ENCODE measurements around the gene CMIP.

CMIP gene

DNA sequence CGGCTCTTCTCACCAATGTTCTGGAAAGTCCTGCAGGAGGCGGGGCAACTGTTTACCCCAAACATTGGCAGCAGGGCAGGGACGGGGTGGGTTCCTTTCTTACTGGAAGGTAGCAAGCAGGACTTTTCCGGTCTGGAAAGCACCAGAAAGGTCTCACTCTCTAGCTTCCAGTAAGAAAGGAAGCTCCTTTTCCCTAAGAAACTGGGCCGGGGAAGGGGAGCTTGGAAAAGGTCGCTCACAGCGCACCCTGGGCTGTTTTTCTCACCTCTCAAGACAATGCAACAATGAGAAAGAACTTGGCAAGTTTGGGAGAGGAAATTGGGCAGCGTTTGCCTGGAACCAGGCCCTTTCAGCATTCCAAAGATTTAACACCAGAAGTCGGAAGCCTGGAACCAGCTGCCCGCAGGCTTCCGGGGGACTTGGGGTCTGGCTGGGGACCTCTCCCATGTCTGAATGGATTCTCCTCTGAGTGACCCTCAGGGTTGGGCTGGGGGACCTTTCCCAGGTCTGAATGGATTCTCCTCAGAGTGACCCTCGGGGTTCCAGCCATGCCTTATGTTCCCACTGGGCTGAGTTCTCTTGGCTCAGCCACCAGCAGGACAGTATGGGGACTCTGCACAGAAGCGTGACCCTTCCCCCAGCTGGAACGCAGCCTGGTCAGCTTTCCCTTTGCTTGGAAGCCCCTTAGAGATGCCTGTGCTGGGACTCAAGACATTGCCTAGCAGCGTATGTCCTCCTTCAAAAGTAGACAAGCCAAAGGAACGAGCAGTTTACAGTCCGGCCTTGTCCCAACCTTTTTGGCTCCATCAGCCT, 167.9 kb downstream of the CMIP start:
- DNase-seq: no peak

DNA sequence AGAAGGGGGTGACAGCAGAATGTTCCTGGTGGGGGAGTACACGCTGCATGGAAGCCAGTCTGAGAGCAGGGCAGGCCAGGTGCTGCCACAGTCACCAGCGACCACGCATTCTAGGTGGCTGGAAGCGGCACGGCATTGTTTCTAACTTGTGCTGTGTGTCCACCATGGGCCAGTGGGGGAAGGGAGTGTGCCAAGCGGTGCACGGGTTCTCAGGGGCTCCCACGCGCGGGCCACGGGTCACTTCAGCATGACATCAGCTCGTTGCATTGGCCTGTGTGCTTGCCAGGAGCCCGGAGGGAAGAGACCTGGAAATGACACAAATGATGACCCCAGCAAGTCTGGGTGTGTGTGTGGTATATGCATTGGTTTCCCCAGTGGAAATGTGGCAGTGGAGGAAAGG, 169.6 kb downstream of the CMIP start:
- no peak for DNase-seq

DNA sequence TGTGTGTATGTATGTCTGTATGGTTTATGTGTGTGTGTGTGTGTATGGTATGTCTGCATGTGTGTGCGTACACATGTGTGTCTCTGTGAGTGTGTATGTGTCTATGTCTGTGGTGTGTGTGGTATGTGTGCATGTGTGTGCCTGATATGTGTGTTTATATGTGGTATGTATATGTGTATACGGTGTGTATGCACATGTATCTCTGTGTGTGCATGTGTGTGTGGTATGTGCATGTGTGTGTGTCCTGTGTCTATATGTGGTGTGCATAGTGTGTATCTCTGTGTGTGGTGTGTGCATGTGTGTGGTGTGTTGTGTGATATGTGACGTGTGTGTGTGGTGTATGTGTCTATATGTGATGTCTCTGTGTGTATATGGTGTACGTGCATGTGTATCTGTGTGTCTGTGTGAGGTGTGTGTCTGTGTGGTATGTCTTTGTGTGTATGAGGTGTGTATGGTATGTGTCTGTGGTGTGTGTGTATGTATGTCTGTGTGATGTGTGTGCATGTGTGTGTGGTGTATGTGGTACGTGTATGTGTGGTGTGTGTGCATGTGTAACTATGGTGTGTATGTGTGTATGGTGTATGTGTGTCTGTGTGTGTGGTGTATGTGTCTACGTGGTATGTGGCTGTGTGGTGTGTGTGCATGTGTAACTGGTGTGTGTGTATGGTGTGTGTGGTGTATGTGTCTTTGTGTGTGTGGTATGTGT, 170.2 kb downstream of the CMIP start:
- DNase-seq: no peak

DNA sequence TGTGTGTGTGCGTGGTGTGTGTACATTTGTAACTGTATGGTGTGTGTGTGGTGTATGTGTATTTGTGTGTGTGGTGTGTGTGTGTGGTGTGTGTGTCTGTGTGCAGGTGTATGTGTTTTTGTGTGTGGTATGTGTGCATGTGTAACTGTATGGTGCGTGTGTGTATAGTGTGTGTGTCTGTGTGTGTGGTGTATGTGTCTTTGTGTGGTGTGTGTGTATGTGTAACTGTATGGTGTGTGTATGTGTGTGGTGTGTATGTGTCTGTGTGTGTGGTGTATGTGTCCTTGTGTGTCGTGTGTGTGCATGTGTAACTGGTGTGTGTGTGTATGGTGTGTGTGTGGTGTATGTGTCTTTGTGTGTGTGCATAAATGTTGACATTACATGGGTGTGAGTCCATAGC, 170.8 kb downstream of the CMIP start:
- DNase-seq: no peak

DNA sequence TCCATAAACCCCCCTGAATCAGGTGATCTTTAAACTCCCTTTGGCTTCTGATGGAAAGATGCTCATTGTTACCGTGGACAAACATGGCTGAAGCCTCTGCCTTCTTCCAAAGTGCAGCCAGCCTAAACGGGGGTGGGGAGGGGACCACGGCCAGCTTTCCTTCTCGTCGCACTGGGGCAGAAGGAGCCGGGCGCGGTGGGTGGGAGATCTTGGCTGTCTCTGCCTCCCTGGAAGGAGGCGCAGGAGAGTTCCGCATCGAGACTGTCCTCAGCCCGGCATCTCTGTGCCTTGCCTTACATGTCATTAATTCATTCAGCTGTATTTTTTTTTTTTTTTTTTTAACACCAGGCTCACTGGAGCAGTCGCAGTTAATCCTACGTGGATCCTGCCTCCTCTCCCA, 171.2 kb downstream of the CMIP start:
- no peak for DNase-seq

DNA sequence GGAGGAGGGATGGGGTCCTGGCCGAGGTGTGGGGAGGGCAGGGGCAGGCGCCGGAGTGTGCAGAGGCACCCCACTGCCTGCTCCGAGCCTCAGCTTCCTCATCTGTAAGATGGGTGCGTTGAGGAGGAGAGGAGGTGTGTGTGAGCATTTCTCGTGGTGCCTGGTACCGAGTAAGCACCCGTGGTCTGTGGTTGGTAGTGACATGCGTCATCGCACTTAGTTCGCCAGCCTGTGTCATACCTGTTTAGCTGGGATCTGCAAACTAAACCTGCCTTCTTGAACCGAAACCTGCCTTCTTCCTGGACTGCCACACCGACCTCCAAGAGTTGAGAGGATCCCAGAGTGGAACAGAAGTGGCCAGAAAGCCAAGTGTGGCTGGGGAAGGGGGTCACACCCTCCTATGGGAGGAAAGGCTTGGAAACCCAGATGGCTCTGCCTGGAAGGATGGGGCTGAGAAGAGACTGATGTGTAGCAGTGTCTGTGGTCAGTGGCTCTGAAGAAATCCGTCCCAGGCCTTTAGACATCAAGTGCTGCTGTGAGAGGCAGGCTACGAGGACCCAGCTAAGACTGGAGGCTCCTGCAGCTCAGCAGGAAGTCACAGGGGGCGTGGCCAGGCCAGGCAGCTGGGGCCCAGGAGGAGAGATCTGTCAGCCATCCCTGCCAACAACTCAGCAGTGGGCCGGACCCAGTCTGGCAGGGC, 171.9 kb downstream of the CMIP start:
- DNase-seq: peak; percentile 84

DNA sequence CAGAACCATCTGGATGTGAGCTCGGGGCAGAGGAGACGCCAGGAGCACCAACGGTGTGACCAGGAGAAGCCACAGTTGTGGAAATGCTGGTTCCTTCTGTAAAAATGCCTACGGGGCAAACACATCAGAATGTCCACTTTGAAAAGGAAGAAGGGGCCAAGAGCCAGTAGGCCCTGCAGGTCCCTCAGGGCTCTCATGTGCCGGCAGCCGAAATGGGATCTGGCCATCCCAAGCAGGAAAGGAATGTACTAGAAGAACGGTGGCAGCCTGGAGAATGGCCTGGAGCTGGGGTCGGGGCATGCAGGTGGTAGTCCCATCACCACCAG, 172.4 kb downstream of the CMIP start:
- no peak for DNase-seq

DNA sequence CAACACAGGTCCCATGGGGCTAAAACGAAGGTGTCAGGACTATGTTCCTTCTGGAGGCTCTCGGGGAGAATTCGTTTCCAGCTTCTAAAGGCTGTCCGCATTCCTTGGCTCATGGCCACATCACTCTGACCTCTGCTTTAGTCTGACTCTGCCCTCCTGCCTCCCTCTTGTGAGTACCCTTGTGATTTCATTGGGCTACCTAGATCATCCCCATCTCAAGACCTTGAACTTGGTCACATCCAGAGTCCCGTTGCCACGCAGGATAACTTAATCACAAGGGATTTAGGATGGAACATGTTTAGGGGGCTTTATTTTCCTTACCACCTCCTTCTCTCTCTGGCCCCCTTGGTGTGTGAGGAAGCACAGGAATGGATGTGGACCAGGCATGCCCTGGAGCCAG, 173.6 kb downstream of the CMIP start:
- DNase-seq: no peak

DNA sequence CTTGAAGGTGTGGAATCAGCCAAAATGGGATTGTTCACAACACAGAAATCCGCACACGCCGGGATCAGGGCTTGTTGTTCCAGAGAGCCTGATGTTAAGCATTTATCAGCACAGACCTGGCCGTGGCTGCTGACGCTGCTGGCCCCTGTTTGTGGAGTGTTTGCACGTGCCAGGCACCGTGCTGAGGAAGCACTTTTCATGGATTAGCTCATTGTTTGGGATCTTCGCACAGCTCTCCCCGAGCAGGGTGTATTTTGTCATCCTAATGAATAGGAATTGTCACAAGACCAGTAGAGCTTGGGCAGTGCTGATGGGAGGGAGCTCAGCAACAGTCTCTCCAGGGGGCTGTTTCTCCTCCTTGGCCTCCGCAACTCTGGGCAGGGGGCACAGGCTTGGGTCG, 174.1 kb downstream of the CMIP start:
- DNase-seq: no peak

DNA sequence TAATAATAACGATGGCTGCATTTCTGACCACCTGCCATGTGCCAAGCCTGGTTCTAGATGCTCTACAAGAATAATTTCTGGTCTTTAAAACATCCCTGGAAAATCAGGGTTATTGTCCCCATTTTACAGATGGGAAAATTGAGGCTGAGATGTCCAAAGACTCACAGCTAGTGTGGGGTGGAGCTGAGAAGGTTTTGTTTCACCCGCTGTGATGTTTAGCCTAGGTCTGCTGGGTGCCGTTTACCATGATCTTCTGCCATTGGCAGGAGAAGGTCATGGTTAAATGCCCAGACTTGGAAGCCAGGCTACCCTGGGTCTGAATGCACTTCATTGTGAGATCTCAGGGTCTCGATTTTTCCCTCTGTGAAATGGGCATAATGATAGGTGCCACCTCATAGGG, 175.4 kb downstream of the CMIP start:
- no peak for DNase-seq

DNA sequence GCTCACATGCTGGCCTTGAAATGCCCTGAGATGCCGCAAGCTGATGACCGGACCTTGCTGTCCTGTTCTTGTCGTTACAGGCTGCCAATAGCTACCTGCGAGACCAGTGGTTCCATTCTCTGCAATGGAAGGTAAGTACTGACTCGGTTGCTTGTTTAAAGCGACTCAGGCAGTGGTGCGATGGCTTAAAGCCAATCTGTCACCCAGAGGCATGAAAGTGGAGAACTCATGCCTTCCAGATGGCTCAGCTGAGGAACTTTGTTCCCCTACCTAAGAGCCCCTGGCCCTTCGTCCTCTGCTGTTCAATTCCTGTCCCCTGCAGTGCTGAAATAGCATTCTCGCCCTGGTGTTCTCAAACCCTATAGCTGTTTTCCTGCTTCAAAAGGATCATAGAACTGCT, 176.2 kb downstream of the CMIP start:
- no peak for DNase-seq

DNA sequence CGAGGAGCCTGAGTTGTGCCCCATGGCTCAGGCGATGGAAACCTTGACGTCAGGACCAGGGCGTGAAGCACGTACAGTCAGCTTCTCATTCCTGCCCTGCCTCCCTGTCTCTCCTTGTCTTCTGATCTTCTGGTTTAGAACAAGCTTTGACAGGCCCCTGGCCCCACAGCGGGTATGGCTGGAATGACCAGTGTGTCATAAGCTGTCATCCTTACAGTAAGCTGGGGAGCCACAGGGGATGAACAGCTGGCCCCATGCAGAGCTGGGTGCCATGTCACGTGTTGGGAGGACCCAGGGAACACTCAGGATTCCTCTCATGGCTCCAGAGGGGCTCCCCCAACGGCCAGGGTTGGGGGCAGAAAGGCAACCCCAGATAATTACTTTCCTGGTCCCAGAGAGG, 176.9 kb downstream of the CMIP start:
- no peak for DNase-seq

DNA sequence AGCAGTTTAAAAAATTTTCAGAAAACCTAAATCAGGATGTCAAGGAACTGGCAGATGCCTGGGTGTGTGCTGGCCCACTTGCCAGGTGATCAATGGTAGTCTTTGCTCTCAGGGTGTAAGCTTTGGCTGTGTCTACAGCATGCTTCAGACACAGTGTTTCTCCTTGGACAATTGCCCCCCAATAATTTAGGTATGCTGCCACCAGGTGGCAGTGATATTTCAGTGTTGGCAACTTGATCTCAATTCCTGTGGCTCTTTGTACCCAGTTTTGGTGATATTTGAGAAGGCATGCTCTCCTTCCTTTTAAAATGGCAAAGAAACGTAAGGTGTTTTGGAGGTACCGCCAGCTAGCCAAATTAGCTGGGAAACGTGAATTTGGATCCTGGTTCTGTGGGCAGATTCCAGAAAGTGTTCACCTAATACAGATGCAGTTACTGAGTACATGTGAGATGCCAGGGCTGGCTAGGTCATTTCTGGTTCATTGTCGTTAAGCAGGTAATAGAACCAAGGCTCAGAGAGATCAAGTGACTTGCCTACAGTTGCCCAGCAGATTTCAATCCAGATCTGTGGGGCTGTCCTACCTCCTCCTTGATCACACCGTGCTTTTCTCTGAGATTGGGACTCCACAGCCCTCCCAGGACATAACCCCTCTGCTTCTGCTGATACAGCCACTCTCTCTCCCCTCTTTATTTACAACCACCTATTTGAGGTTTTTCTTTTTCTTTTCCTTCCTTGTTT, 178.9 kb downstream of the CMIP start:
- DNase-seq: no peak

DNA sequence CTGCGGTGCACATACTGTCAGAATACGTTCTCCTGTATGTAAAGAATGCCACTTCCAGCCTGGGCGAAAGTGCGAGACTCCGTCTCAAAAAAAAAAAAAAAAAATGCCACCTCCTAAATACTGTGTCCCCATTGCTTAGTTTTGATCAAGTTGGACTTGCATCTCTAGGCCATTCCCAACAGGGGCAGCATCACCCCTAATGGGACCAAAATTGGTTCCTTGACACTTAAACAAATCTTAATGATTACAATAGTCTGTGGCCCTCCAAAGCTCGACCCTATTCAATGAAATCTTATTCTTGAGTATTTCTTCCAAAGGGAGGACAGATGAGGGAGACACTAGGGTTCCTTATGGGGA, 179.8 kb downstream of the CMIP start:
- DNase-seq: no peak

DNA sequence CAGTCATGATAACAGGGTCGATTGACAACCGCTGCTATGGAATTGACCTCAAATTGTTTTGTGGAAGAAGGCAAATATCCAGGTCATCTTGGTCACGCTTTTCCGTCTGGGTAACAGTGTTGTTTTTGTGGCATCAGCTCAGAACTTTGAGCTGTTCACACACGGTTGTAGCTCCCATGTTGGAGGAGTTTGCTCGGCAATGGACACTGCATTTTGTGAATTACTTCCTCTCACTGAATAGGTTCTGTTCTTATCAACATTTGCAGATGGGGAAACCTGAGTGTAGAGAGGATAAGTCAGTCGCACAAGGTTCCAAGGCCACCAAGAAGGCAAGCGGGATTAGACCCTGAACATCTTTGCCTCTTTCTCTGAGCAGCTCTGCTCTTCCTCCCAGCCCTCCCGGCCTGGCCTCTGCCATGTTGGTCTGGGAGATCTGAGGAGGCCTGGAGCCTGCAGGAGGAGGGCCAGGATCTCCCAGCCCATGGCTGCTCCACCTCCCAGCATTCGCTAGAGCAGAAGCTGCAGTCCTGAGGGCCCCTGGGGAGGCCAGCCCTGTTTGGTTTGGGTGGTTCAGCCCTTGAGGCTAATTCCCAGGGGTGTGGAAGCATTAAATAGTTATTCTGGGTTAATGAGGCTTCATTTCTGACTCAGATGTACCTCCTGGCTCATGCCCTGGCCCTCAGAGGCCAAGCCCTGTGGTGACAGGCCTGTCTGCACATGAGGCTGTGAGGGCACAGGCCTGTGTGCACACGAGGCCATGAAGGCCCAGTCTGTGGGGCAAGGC, 180.3 kb downstream of the CMIP start:
- no peak for DNase-seq

DNA sequence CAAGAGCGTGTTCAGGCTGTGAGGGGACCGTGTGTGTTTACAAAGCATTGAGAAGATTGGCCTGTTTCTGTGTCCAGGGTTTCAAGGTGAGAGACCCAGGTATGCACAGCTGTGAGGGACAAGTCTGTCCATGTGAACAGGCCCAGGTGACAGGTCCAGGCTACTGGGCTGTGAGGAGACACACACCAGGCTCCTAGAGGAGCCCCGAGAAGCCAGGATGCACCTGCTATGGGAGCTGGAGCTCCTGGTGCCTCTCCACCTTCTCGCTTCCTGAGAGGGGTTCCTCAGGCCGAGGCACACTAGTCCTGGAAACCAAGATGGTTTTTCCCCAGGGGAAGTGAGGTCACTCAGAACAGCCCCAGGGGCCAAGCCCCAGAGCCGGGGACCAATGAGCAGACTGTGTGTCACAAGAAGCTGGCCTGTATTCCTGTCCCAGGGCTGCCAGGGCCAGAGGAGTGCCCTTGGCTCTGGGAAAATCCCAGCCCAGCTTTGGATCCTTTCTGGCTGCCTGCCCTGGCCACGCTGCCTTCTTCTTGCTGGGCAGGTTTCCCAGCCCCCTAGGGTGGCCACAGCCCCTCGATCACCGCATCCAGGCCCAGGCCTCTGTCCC, 181.0 kb downstream of the CMIP start:
- DNase-seq: no peak

DNA sequence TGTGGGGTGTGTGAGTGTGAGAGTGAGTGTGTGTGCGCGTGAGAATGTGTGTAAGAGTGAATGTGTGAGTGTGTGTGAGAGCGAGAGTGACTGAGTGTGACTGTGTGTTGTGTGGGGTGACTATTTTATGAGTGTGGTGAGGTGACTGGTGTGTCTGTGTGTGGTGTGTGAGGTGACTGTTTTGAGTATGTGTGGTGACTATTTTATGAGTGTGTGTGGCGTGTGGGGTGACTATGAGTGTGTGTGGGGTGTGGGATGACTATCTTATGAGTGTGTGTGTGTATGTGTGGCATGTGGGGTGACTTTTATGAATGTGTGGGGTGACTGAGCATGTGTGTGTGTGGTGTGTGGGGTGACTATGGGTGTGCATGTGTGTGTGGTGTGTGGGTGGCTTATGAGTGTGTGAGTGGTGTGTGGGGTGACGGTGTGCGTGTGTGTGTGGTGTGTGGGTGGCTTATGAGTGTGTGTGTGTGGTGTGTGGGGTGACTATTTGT, 181.6 kb downstream of the CMIP start:
- no peak for DNase-seq

DNA sequence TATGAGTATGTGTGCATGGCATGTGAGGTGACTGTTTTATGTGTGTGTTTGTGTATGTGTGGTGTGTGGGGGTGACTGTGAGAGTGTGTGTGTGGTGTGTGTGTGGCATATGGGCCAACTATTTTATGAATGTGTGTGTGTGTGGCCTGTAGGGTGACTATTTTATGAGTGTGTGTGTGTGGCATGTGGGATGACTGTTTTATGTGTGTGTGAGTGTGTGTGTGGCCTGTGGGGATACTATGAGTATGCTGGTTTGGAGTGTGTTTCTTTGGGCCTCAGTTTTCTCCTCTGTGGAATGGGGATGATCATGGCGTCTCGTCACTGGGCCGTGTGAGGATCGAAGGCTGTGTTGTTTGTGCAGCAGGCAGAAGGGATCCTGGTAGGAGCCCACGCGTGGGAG, 182.4 kb downstream of the CMIP start:
- DNase-seq: no peak

DNA sequence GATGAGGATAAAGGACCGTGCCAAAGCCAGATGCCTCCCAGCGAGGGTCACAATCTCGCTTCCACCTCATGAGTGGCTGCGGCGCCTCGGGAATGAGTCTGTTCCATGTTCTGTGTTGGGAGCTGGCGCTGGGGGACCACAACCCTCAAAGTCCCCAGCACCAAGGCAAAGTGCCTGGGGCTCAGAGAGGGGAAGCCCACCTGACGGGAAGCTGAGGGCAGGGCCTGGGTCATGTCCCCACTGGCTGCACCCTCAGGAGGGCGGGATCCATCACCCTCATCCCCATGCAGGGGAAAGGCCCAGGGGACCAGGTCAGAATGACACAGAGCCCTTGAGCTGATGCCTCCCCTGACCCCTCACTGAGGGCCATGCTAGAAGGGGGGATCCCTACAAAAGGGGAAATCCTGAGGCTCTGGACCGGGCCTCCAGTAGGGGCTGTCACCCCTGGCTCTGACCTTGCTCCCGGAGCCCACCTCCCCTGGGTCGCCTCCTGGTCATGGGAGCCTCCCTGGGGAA, 183.2 kb downstream of the CMIP start:
- no peak for DNase-seq

DNA sequence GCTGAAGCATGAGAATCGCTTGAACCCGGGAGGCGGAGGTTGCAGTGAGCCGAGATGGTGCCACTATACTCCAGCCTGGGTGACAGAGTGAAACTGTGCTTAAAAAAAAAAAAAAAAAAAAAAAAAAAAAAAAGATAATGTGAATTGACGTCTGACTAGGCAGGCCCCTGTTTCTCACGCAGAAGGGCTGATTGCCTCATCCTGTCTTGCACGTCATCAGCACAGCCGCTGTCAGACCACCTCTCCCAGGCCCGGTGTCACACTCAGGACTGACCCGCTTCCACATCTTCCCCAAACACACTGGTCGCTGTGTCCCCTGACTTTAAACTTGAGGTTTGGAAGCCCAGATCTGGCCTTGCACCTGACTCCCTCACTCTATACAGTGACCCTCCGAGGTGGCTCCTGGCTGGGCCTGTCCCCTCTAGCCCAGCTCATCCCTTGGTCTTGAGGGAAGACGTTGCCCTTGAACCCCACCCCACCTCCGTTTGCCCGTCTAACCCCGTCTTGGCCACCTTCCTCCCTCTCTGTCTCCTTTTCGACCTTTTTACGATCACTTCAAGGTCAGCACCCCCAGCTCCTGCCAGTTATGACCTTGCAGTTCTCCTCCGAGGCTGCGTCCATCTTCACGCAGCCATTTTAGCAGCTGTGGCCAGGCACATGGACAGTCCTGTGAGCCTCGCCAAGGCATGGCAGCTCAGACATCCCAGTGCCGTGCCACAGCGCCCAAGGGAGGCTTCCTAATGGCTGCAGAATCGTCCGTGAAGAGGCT, 184.6 kb downstream of the CMIP start:
- DNase-seq: no peak

Data from activated CD8-positive, alpha-beta memory T cell treated with anti-CD3 and anti-CD28 coated beads, Interleukin-2, amount 50 U/mL, for 48 hours (primary cell).